GM18951 (cell line): ENCODE results near the gene SLC2A3.
A peak's percentile ranks its signal among the peaks of the same experiment; 100 is the strongest.
"Not testable (repeated sequence)": the region's sequence is repeated elsewhere in the genome, so short reads cannot be mapped to it uniquely, and the experiment has no call there.

ENCODE experiments used
- POLR2A ChIP-seq: IDR thresholded peaks from 4 replicates; pipeline ENCODE4 v1.6.1; 2011; ENCODE audit warnings: mild to moderate bottlenecking; ENCODE audit not compliant: insufficient read length, insufficient read depth; ENCODE audit errors: extremely low read depth
- in situ Hi-C: fragments of 300-500 bp; cut with MboI; formaldehyde crosslinking; loops from one replicate; pipeline ENCODE4 v1.12.0; 2022; ENCODE audit warnings: low sequenced_read_pairs, mixed read lengths, inconsistent platforms; ENCODE audit not compliant: unreplicated experiment

SLC2A3 gene

GRCh38 chr12:7934091-7934888 lies 1.7 kb downstream of the SLC2A3 start:
- in situ Hi-C loops = loop anchor here (10.0 kb wide), 1 partner anchor 61 kb away; no protein-coding TSS in a partner anchor
- no peak for TF ChIP-seq POLR2A

- peak; percentile 27 for TF ChIP-seq POLR2A
- in situ Hi-C loops = loop anchor here (10.0 kb wide), 1 partner anchor 62 kb away; no protein-coding TSS in a partner anchor
Measured at GRCh38 chr12:7933255-7933726, 2.7 kb downstream of the SLC2A3 start.

GRCh38 chr12:7932599-7933240 lies 3.3 kb downstream of the SLC2A3 start:
- in situ Hi-C loops = loop anchor here (10.0 kb wide), 1 partner anchor 62 kb away; no protein-coding TSS in a partner anchor

GRCh38 chr12:7929083-7929792 lies 6.7 kb downstream of the SLC2A3 start:
- TF ChIP-seq POLR2A = no peak
- in situ Hi-C loops = no loop called here

- no peak for TF ChIP-seq POLR2A
- in situ Hi-C loops = no loop called here
Measured at GRCh38 chr12:7927470-7927869, 8.5 kb downstream of the SLC2A3 start.

- in situ Hi-C loops = not testable (repeated sequence)
Measured at GRCh38 chr12:7926068-7926666, 9.8 kb downstream of the SLC2A3 start.

GRCh38 chr12:7923241-7924236 lies 12.4 kb downstream of the SLC2A3 start:
- in situ Hi-C loops = no loop called here
- TF ChIP-seq POLR2A = no peak

- in situ Hi-C loops = not testable (repeated sequence)
Measured at GRCh38 chr12:7921181-7921580, 14.8 kb downstream of the SLC2A3 start.

- in situ Hi-C loops = not testable (repeated sequence)
Measured at GRCh38 chr12:7918268-7918590, 17.8 kb downstream of the SLC2A3 start.

GRCh38 chr12:7917392-7918267 lies 18.4 kb downstream of the SLC2A3 start:
- in situ Hi-C loops = no loop called here
- no peak for TF ChIP-seq POLR2A

GRCh38 chr12:7916936-7917335 lies 19.1 kb downstream of the SLC2A3 start:
- no peak for TF ChIP-seq POLR2A
- in situ Hi-C loops = no loop called here
